Measurements from ENCODE around the gene QRFP. TPM values are rescaled to one million over a fixed set of nuclear protein-coding genes. Genes with fewer than 3 reads are reported as not detected.

QRFP gene
- total RNA-seq, 2 donors from 2014 or later, result not detected

GRCh38 chr9:130872912-130873503 is 23.6 kb downstream of the QRFP start:
- Histone ChIP-seq H3K9me3 (no peaks in the 10 kb centered on the region), H3K27ac (peak overlapping the region; percentile 20 to 35), H3K36me3 (peaks cover 34% of the 10 kb centered on the region), H3K27me3 (replicated peaks; ENCODE audit: insufficient read depth) (no peaks in the 10 kb centered on the region), H3K4me1 (ENCODE audit: control insufficient read depth in 1 of 2, low read depth in 2 of 2) (peaks cover 6 to 51% of the 10 kb centered on the region in 2 donors), H3K4me3 (no peak overlapping the region)
- DNase-seq (ENCODE audit: low spot score) (no peak), ATAC-seq (ENCODE audit: insufficient number of reproducible peaks, low FRiP score, low read depth) (no peak)
- TF ChIP-seq, protein P1, sequence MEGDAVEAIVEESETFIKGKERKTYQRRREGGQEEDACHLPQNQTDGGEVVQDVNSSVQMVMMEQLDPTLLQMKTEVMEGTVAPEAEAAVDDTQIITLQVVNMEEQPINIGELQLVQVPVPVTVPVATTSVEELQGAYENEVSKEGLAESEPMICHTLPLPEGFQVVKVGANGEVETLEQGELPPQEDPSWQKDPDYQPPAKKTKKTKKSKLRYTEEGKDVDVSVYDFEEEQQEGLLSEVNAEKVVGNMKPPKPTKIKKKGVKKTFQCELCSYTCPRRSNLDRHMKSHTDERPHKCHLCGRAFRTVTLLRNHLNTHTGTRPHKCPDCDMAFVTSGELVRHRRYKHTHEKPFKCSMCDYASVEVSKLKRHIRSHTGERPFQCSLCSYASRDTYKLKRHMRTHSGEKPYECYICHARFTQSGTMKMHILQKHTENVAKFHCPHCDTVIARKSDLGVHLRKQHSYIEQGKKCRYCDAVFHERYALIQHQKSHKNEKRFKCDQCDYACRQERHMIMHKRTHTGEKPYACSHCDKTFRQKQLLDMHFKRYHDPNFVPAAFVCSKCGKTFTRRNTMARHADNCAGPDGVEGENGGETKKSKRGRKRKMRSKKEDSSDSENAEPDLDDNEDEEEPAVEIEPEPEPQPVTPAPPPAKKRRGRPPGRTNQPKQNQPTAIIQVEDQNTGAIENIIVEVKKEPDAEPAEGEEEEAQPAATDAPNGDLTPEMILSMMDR (IDR thresholded peaks at IDR 0.05), result no peak

DNA sequence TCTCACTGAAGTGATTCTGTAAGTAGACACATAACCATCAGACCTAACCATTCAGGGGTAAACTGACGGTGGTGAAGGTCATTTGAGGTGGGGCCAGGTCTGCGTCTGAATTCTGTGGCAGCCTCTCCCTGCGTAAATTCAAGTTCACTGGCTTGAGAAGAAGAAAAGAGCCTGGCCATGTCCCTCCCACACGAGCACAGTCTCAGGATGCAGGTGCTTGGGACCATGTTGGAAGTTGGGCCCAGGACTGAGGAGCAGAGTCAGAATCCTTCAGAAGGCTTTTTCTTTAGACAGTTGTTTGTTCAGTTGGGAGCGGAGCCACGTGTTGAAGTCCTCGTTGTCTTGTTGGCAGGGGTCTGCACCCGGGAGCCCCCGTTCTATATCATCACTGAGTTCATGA is 24.1 kb downstream of the QRFP start:
- TF ChIP-seq, protein P1 (IDR thresholded peaks at IDR 0.05), result no peak
- Histone ChIP-seq H3K4me3 (no peak overlapping the region), H3K4me1 (ENCODE audit: control insufficient read depth in 1 of 2, low read depth in 2 of 2) (peaks cover 6 to 55% of the 10 kb centered on the region in 2 donors), H3K36me3 (peaks cover 33% of the 10 kb centered on the region), H3K9me3 (no peaks in the 10 kb centered on the region), H3K27ac (peak overlapping the region; percentile 20 to 35), H3K27me3 (replicated peaks; ENCODE audit: insufficient read depth) (no peaks in the 10 kb centered on the region)
- DNase-seq (ENCODE audit: low spot score) (no peak), ATAC-seq (ENCODE audit: insufficient number of reproducible peaks, low FRiP score, low read depth) (no peak)

DNA sequence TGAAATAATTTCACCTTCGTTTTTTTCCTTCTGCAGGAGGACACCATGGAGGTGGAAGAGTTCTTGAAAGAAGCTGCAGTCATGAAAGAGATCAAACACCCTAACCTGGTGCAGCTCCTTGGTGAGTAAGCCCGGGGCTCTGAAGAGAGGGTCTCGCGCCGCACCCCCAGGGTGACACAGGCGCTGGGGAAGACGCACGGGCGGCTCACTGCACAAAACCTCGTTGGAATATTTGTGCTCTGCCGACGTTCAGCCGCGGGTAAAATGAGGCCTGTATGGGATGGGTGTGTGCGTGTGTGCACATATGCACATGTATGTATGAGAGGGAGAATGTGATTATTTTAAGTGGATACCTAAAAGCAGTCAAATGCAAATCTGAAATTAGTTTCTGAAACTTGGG is 24.5 kb downstream of the QRFP start:
- Histone ChIP-seq H3K4me1 (ENCODE audit: control insufficient read depth in 1 of 2, low read depth in 2 of 2) (peaks cover 6 to 59% of the 10 kb centered on the region in 2 donors), H3K9me3 (no peaks in the 10 kb centered on the region), H3K36me3 (peaks cover 33% of the 10 kb centered on the region), H3K4me3 (no peak overlapping the region), H3K27me3 (replicated peaks; ENCODE audit: insufficient read depth) (no peaks in the 10 kb centered on the region), H3K27ac (no peak overlapping the region)
- TF ChIP-seq, protein P1 (IDR thresholded peaks at IDR 0.05), result no peak
- ATAC-seq (ENCODE audit: insufficient number of reproducible peaks, low FRiP score, low read depth) (no peak), DNase-seq (ENCODE audit: low spot score) (no peak)

DNA sequence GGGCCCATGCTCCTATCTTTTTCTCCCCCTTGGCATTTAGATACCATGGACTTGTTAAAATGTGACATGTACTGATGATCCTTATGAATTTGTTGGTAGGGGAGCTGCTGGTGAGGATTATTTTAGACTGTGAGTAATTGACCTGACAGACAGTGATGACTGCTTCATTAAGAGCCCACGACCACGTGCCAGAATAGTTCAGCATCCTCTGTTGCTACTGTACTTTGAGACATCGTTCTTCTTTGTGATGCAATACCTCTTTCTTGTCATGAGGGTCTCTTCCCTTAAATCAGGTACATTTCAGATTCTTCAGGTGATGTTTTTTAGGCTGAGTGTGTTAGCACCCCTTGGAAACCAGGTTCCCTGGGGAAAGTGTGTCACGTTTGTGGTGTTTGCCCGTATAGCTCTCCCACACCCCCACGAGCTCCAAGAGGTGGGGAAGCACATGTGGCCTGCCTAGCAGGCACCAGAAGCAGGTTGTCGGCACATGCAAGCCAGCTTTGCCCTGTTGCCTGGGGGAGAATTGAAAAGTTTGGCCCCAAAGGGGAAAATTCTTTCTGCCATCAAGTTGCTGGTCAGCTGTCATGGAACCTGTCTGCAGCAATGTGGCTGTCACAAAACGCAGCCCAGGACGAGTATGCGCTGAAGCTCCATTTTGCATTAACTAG is 25.1 kb downstream of the QRFP start:
- no peak for ATAC-seq (ENCODE audit: insufficient number of reproducible peaks, low FRiP score, low read depth)
- H3K4me1 ChIP-seq (ENCODE audit: control insufficient read depth in 1 of 2, low read depth in 2 of 2), result peaks cover 6 to 60% of the 10 kb centered on the region in 2 donors
- H3K9me3 ChIP-seq, result no peaks in the 10 kb centered on the region
- DNase-seq (ENCODE audit: low spot score), result no peak
- no peak overlapping the region for H3K4me3 ChIP-seq
- no peak overlapping the region for H3K27ac ChIP-seq
- TF ChIP-seq, protein P1 (IDR thresholded peaks at IDR 0.05), result no peak
- H3K27me3 ChIP-seq (replicated peaks; ENCODE audit: insufficient read depth), result no peaks in the 10 kb centered on the region
- peaks cover 33% of the 10 kb centered on the region for H3K36me3 ChIP-seq

- Histone ChIP-seq H3K36me3 (peaks cover 26% of the 10 kb centered on the region), H3K27ac (no peak overlapping the region)
Measured at GRCh38 chr9:130870491-130871381, 25.9 kb downstream of the QRFP start.

More at GRCh38 chr9:130870491-130871381, 25.9 kb downstream of the QRFP start:
- no peak for DNase-seq (ENCODE audit: low spot score)
- H3K4me1 ChIP-seq (ENCODE audit: control insufficient read depth in 1 of 2, low read depth in 2 of 2), result peaks cover 6 to 60% of the 10 kb centered on the region in 2 donors
- ATAC-seq (ENCODE audit: insufficient number of reproducible peaks, low FRiP score, low read depth), result no peak
- TF ChIP-seq, protein P1 (IDR thresholded peaks at IDR 0.05), result no peak
- no peak overlapping the region for H3K4me3 ChIP-seq
- no peaks in the 10 kb centered on the region for H3K9me3 ChIP-seq
- H3K27me3 ChIP-seq (replicated peaks; ENCODE audit: insufficient read depth), result no peaks in the 10 kb centered on the region
